A673 (cell line): ENCODE measurements around the gene ASB1.

Source experiments
- EZH2 ChIP-seq: fragments of 200-600 bp; sonication (generic); IDR thresholded peaks from 2 replicates; pipeline ENCODE4 v1.6.1; 2017; ENCODE audit warnings: borderline replicate concordance, low read depth, mild to moderate bottlenecking, mixed read lengths, antibody characterized with exemption, low read length; ENCODE audit not compliant: poor library complexity, severe bottlenecking
- TF ChIP-seq, protein P1 (sequence below): fragments of 300-800, 200-600 bp; sonication (generic); conservative IDR thresholded peaks from 2 replicates; pipeline ENCODE4 v1.5.1; 2017; ENCODE audit warnings: low read depth, mild to moderate bottlenecking, antibody characterized with exemption, low read length, moderate library complexity, mixed read lengths

DNA sequence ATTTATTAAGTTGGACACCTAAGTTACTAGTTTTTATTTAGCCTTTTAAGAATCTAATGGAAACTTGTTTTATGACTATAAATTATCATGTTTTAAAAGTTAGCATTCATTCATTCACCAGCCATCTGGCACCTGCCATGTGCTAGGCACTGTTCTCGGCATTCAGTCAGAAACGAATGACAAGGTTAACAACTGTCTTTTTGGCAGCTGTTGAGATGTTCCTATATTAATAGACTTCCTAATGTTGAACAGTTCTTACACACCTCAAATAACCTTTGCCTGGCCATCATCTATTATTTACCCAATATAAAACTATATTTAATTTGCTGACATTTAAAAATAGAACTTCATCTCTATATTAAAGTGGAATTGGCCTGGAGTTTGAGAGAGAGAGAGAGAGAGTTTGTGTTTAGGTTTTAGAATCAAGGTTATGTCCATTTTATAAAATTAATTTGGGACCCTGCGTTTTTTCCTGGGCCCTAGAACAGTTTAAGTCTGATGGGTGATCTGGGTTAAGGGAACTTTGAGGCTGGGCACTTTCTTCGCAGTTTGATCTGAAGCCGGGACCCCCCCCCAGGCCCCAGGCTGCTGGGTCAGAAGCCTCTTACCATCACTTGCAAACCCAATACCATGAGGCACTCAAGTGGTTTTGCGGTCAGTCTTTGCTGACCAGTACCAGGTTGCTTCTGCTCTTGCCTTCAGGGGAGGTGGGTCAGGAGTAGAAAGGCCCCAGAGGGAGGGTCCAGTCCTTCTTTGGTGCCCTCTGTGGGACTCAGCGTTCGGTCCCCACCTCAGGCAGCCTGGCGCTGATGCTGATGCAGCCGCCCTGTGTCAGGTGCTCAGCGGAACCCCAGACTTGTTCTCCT lies 48.3 kb upstream of the ASB1 start:
- TF ChIP-seq, protein P1, sequence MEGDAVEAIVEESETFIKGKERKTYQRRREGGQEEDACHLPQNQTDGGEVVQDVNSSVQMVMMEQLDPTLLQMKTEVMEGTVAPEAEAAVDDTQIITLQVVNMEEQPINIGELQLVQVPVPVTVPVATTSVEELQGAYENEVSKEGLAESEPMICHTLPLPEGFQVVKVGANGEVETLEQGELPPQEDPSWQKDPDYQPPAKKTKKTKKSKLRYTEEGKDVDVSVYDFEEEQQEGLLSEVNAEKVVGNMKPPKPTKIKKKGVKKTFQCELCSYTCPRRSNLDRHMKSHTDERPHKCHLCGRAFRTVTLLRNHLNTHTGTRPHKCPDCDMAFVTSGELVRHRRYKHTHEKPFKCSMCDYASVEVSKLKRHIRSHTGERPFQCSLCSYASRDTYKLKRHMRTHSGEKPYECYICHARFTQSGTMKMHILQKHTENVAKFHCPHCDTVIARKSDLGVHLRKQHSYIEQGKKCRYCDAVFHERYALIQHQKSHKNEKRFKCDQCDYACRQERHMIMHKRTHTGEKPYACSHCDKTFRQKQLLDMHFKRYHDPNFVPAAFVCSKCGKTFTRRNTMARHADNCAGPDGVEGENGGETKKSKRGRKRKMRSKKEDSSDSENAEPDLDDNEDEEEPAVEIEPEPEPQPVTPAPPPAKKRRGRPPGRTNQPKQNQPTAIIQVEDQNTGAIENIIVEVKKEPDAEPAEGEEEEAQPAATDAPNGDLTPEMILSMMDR: no peak
- no peak for TF ChIP-seq EZH2
